GM12892 (cell line): ENCODE data around the gene FIGNL2.

Source experiments
- POLR2A ChIP-seq: IDR thresholded peaks from 2 replicates; pipeline ENCODE4 v1.6.1; 2011; ENCODE audit warnings: low read depth, low read length, control low read depth
- POLR2AphosphoS5 ChIP-seq: IDR thresholded peaks from 2 replicates; pipeline ENCODE4 v1.6.1; 2011; ENCODE audit warnings: low read depth, low read length, control low read depth

DNA sequence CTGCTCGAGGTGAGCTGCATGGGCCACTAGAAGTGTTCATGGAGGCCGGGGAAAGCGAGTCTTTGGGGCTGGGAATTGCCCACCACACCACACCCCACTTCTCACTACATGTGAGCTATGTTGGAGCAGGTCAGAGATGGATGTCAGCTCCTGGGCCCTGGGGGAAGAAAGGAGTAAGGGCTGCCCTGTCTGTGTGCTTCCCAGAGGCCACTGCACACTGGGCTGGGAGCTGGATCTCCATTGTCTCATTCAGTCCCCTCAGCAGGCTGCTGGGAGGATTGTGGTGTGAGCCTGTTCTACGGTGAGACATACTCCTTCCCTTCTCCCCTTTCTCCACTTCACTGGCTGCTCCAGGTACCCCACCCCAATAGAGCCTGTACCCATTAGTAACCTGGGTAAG is 10.5 kb downstream of the FIGNL2 start:
- no peak for TF ChIP-seq POLR2A
- TF ChIP-seq POLR2AphosphoS5: no peak
